GM21717 (cell line): Measurements from ENCODE around the gene CACNA2D1.

ENCODE experiments used
- ATAC-seq: cut with Tn5 transposase; IDR thresholded peaks from one replicate; pipeline ENCODE4 v1.9.1; 2021; ENCODE audit warnings: mild to moderate bottlenecking, moderate library complexity; ENCODE audit not compliant: unreplicated experiment

Gene CACNA2D1

DNA sequence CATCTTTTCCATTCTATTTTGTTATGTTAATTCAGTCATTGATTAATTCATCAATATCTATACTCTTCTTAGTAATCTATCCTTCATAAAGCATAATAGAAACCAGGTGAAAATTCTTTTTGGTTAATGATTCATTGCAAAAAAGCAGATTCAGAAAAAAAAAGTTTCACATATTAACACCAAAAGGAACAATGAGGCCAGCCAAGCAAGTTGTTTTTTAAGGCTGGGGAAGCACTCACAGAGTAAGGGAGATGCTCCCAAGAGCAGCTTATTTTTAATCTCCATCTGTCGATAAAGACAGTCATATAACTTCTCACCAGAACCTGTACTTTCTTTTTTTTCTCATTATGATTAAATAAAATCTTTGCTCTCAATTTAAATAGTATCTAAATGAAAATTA is 95.8 kb downstream of the CACNA2D1 start:
- no peak for ATAC-seq

DNA sequence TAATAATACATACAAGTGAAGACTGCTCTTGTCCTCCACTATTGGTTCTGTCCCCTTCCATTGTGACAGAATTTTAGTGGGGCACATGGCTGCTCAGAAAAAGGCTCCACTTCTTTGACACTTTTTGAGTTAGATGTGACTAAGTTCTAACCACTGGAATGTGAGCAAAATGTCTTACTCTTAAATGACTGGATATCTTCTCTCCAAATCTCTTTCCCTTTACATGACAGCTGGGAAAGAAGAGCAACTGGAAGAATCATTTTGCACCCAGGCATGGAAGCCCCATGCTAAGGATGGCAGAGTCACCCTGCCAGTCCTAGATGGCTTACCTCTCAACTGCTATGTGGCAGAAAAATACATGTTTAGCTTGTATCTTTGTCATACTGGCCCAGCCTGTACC is 97.7 kb downstream of the CACNA2D1 start:
- ATAC-seq, result no peak

DNA sequence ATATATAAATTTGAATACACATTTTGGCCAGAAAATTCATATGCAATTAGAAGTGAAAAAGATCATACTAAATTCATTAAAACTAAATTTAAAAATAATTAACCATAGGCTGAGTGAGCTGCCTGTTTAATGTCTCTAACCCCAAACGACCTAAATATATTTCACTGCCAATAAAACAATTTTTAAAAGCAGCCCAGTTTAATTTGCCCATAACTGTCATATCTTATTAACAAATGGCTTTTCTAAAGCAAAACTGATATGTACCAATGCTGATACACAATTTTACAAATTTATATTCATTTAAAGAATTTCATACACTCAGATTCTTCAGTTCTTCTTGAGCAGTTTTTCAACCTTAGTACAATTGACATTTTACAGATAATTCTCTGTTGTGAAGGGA is 99.9 kb downstream of the CACNA2D1 start:
- ATAC-seq, result no peak

DNA sequence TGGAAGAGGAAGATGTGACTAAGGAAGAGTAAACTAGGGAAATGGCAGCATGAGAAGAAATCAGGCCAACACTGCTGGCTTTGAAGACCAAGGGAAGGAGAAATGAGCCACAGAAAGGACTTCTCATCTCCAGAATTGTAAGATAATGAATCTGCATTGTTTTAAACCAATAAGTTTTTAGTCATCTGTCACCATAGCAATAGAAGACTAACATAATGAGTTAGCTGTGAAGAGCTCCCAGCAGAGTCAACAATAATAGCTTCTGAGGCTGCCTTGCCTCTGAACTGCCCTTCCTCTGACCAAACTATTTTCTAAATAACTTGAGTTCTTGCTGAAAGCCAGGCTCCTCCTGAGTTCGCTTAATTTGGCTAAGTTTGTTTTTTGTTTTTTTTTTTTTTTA is 103.6 kb downstream of the CACNA2D1 start:
- ATAC-seq, result no peak

DNA sequence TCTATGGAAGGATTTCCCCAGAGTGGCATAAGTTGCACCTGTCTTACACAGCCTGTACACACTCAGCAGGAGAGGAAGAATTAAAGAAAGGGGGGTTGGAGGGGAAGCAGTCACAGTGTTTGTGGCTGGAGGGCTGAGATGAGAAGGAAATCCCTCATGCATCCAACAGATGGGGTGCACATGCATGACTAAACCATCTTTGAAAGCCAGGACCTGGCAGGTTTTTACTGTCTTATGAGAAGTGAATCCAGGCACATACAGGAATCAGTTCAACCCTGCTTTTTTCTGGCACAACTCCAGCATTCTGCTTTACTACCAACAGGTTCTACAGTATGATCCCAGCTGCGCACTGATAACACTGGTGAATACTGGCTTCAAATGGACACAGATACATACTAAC is 107.7 kb downstream of the CACNA2D1 start:
- no peak for ATAC-seq

DNA sequence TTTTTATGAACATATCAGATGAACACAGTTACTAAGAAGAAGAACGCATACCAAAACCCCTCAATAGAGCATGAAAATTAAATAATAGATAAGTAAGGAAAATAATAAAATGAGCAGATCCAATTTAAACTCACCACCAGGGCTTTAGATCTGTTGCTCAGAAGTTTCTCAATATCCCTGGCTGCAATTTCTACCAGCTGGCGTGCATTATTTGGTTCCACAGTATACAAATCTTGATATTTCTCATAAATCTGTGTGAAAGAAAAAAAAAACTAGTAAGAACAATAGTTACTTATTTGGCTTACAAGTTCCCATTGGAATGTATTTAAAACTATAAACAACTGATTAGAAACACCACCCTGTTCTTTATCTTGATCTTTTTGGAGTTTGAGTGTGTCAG is 108.6 kb downstream of the CACNA2D1 start:
- no peak for ATAC-seq

DNA sequence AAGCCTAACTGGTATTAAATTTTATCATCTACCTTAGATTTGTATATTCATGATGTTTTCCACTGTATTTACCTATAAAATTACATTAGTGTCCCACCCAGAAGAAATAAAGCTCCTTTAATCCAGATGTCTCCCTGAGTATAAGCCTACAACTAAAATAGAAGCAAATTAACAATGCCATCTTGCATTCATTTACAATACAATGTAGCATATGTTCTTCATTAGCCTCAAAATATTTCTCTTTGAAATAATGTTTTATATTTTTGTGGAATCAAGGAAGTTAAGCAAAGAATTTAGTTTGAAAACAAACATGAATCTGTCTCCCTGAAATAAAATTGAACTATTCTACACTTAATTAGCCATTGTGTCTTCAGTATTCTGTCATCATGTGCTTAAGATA is 112.3 kb downstream of the CACNA2D1 start:
- no peak for ATAC-seq

DNA sequence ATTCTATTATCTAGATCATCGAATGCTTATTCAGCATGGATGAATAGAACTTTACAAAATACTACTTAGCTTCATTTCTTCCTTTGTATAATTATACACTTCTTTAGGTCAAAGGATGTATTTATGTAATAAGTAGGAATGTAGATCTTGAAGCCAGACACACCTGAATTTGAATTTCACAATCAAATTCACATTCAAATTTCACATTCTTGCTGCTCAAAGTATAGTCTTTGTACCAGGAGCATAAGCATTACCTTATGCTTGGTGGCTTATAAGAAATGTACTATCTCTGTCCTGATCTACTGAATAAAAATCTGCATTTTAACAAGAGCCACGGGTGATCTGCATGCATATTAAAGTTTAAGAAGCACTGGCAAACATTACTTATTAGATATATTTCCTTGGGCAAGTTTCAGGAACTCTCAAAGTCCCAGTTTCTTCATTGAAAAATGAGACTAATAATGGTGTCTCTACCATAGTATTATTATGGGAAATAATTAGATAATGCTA is 112.8 kb downstream of the CACNA2D1 start:
- no peak for ATAC-seq

DNA sequence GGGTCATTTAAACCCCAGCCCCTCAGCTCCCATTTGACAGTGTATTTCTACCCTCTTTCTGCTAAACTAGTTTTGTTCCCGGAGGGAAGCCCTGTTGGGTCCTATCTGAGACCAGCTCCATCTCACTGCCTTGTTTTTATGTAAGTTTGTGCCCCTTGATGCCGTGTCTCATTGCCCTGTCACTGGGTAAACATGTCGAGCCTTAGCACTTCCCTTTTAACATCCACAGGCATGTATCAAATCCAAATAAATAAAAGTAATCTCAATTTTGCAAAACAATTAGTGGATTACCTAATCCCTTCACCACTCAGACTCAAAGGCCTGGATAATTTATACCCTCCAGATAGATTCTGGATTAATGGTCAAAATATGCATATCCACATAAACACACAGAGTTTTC is 115.7 kb downstream of the CACNA2D1 start:
- no peak for ATAC-seq

DNA sequence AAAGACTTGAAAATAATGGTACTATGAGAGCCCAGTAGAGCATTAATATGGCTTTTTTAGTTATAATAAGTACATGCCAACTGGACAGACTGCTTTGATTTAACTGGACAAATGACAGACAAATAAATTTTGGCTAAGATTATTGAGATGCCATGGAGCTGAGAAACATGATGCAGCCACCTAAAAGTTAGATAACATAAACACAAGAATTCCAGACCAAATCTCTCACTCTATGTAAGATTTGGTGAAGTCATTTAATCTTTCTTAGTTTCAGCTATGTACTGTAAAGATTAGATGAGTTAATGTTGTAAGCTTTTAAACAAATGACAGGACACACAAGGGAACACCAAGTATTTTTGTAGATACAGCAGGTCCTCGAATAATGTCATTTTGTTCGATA is 118.2 kb downstream of the CACNA2D1 start:
- no peak for ATAC-seq

DNA sequence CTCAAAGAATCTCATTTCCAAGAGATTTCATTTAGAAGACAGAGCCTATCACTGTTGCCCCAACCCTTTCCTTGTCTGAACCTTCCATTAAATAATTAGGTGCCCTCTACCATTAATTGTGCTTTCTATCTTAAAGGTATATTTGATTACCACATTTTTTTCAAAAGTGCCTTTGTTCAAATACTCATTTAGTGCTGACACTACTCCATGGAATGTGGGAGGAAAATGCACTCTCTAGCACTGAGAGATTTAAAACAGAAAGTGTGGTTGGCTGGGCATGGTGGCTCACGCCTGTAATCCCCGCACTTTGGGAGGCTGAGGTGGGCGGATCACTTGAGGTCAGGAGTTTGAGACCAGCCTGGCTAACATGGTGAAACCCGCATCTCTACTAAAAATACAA is 119.8 kb downstream of the CACNA2D1 start:
- no peak for ATAC-seq

DNA sequence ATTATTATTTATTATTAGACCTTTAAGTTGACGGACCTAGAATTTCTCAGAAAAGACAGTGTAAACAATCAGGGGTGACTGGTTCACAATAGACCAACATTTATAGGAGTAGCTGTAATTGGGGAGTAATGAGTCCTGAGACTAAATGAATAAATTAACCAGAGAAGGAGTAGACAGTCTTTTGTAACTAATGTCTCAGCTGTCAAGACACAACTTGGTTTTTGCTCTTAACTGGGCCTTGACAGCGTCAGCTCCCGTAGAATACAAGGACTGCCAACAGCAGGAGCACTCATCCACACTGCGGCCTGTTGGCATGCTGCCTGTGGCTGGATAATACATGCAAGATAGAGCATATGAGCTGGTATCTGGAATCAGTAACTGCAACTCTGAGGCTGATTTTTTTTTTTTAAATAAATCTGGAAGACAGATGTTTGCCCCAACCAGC is 123.9 kb downstream of the CACNA2D1 start:
- ATAC-seq, result no peak

DNA sequence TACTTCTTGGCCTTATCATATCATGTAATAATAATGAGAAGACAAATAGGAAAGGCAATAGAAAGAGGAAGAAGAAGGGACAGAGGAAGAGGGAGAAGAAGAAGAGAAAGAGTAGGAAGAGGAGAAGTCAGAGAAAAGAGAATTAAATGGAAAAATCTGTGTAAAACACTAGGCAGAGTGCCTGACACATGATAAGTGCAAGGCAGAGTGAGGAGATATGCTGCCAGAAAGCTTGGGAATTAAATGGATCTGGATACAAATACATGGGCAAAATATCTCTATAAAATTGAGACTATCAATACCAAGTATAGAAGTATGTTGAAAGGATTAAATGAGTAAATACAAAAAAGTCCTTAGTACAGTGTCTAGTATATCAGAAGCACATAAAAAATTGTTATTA is 124.8 kb downstream of the CACNA2D1 start:
- ATAC-seq, result no peak

DNA sequence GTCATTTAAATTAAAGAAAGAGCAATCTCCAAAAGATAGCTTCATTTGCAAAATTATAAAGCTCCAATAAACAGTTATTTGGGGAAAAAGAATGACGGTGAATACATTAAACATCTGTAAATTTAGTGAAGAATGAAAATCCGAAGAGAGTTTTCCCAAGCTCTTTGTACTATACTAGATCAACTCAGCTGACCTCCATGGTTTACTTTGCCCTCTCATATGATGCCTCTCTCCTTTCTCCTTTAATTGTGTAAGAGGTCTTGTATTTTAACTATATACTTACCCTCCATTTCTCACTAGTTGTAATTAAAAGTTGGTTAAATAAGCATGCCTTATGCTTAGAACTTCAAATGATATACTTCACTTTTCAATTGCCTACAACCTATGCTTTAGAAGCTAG is 125.8 kb downstream of the CACNA2D1 start:
- ATAC-seq, result no peak

DNA sequence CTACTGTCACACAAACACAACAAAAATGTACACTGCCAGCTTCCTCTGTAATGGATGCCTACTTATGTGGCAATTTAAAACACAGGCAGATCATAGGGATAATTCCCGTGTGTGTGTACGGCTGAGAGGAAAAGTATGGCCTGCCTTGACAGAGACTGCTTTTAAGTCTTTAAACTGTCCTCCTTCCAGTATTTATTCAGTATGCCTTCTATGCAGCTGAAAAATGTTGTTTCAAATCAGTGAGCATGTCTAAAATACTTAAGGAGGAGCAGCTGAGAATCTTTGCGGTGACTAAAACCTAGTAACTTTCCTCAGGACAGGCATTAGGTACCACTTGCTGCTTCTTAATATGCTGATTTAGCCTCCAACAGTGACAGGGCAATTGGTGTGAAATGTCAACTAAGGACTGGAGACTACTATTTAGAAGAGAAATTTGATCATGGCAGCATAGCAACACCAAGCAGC is 126.3 kb downstream of the CACNA2D1 start:
- no peak for ATAC-seq

DNA sequence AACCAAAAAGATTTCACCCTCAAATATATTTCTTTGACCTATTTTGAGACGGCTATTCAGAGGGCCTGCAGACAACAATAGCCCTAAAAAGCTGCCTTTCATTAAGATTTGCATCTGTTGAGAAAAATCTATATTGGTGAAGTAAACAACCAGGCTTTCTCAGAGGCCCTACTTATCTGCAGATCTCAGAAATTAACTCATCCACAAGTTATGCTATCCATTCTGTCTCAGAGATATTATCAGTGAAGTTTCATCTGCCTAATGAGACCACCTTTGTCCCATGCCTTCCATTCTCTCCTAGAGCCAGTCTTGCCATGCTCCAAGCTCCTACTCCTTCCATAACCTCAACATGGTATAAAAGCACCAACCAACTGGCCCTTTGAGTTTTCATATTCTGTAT is 130.3 kb downstream of the CACNA2D1 start:
- ATAC-seq, result no peak

DNA sequence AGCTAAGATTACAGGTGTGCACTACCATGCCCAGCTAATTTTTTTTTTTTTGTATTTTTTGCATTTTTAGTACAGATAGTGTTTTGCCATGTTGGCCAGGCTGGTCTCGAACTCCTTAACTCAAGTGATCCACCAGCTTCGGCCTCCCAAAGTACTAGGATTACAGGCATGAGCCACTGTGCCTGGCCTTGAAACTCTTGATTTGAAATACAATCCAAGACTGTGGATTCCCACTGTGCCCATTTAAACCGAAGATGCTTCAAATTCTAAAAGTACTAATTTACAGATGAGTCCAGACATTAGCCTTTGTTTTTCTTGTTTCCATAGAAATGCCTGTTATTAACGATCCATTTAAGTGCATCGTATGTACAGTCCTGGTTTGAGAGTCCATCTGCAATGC is 130.9 kb downstream of the CACNA2D1 start:
- no peak for ATAC-seq

DNA sequence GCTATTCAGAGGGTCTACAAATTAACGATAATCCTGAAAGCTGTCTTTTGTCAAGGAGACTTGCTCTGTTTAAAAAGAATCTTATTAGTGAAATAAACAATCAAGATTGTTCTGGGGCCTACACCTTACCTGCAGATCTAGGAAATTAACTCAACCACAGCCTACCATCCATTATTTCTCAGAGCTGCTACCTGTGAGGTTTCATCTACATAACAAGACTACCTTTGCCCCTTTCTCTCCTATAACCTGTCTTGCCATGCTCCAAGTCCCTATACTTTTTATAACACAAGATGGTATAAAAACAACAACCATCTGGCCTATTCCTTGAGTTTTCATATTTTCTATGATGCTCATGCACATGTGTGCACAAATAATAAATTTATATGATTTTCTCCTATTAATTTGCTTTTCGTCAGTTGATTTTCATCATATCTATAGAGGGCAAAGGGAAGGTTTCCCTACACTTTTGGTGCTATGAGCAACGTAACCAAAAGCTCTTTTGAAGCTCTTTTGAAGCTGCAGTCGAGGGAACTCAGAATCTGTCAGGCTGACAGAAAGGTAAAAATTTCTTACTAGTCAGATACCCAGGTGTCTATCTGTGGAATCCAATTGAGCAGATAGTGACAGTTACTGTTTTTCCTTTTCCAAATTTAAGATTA is 138.1 kb downstream of the CACNA2D1 start:
- ATAC-seq, result no peak

DNA sequence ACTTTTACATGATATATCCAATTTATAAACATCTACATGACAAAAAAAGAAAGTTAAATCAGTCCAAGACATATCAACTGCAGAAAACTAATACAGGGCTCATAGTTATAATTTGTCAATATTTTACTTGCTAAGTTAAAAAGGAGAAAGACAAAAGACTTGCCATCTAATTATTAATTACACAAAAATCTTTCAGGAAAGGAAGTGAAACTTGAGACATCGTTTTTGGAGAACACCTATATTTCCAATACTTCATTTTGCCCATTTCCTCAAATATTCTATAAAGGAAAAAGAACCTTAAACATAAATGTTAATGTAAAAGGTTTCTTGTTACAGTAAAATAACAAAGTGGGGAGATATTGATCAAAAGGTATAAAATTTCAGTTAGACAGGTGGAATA is 148.7 kb downstream of the CACNA2D1 start:
- ATAC-seq, result no peak

DNA sequence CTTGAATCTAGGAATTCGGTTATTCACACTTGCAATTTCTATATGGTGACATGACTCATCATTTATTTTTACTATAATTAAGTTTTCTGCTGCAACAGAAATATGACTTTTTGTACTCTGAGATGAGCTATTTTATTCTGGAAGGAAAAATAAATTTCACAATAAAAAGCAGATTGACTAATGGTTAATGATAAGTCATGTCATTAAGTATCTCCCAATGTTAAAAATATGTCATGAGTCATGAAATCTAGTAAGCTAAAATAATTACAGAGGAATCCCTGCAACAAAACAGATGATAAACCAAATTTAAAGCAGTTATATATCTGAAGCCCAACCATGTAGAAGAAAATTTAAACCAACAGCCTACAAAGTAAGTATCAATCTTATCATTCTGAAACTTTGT is 149.2 kb downstream of the CACNA2D1 start:
- no peak for ATAC-seq

DNA sequence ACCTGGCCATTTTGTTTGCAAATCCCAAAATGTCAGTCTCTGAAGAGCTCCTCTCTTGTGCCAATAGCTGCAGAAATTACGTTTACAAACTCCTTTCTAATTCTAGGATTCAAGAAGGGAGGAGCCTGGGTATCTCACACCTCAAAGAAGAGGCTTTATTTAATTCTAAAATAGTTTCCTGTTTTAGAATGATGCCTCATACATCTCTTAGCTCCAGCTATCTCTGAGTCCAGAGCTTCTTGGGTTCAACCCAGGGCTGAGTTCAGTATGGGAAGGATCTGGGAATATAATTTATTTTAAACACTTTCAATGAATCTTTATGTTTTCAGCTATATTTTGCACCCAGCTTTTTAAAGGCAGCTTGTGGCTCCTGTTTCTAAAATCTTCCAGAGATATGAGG is 150.1 kb downstream of the CACNA2D1 start:
- ATAC-seq, result no peak

DNA sequence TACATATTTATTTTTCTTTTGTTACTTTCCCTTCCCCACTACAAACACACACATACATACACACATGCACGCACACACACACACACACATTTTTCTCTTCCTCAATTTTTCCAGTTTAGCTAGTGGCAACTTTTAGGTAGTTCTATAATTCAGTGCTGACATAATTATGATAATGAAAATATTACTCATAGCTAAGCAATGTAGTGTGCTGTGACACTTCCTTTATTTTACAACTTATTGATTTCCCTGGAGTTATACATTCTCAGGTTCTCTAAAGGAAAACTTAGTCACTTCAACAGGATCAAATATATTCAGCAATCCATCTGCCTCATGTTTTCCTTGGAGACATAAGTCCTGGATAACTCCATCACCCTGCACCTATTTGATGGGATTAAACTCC is 151.6 kb downstream of the CACNA2D1 start:
- no peak for ATAC-seq

DNA sequence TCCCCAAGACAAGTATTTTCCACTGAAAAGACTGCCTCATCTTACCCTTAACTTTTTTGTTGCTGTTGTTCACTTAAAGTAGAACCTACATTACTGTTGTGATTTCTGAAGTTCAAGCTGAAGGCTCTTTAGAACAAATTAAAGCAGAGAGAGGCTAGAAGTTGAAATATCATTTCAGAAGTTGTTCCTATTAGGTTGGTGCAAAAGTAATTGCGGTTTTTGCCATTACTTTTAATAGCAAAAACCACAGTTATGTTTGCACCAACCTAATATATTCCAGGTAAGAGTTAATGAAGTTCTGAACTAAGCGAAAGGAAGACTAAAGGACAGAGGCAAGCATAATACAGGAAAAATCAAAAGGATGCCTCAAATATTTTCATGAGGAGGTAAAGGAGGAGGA is 153.7 kb downstream of the CACNA2D1 start:
- ATAC-seq, result no peak
